Lower leg skin (tissue), 4 donors: ENCODE data around the gene RBM4B. TPM values are rescaled to one million over a fixed set of nuclear protein-coding genes. Genes with fewer than 3 reads are reported as not detected.

Source experiments
- DNase-seq, 2 donors: peaks; one replicate each; pipeline ENCODE4 v3.0.0-alpha.2; 2019; ENCODE audit warnings: low spot score in 2 of 2
- H3K4me3 ChIP-seq: fragments of 200-600 bp; sonication (generic); 2 replicates; pipeline ENCODE4 v1.5.1; 2017; ENCODE audit warnings: mild to moderate bottlenecking, low read depth; ENCODE audit not compliant: poor library complexity, severe bottlenecking
- CTCF ChIP-seq, 3 donors: fragments of 450-650 bp; IDR thresholded peaks; one replicate each; pipeline ENCODE4 v1.5.1; 2016; ENCODE audit warnings: antibody characterized with exemption in 3 of 3, mild to moderate bottlenecking in 3 of 3, moderate library complexity in 2 of 3
- POLR2A ChIP-seq, 2 donors: fragments of 450-650 bp; IDR thresholded peaks; one replicate each; pipeline ENCODE4 v1.6.1; 2016 to 2017; ENCODE audit warnings: antibody characterized with exemption in 2 of 2, mild to moderate bottlenecking in 1 of 2, moderate library complexity in 1 of 2
- WGBS, 2 donors: methylation state at CpG; one replicate each; pipeline ENCODE4 v1.1.5; 2018; 5-methylcytosine and 5-hydroxymethylcytosine counted together
- intact Hi-C: fragments of 100-400 bp; cut with DNase I; formaldehyde crosslinking; loops from one replicate; pipeline ENCODE4 v1.15.0; 2023; ENCODE audit warnings: low total_unique reads
- total RNA-seq, 4 donors: library from RNA; depleted of rRNA; stranded (reverse); fragments of >200 nt; gene quantifications; one replicate each; pipeline ENCODE4 v1.1.0, GENCODE V29; 2016

Gene RBM4B
- total RNA-seq, 4 donors from 2014 or later: 8.6 to 18.0 (median 12.2) TPM

- peak; percentile 71 to 96 for DNase-seq
- WGBS, 2 donors: 0 to 1% methylated on average over 37 to 38 of the region's 38 CpGs
- intact Hi-C loops: no loop called here
- TF ChIP-seq POLR2A (IDR thresholded peaks at IDR 0.05) (no peak), CTCF (IDR thresholded peaks at IDR 0.05) (no peak)
- peak overlapping the region; percentile 82 for H3K4me3 ChIP-seq
Observed at GRCh38 chr11:66617155-66617834, 60.4 kb downstream of the RBM4B start.

GRCh38 chr11:66616379-66617154 is 61.1 kb downstream of the RBM4B start, which contains the start of gene RBM14:
Gene RBM14, plus strand, starts transcription at chr11:66616630. Its CDS starts 91 bp downstream, at chr11:66616721.
- H3K4me3 ChIP-seq: peak within 1 kb of the TSS; percentile 82
- TF ChIP-seq POLR2A (IDR thresholded peaks at IDR 0.05): peak in 1 of 2 donors; percentile 99
- no peak for TF ChIP-seq CTCF (IDR thresholded peaks at IDR 0.05)
- intact Hi-C loops: no loop called here
- WGBS, 2 donors: 0 to 1% methylated on average over 49 to 57 of the region's 90 CpGs
- DNase-seq: peak; percentile 98 to 100

Other genes starting within 250 kb of the RBM4B start
- gene MRPL11, start 239.0 kb downstream of the RBM4B start, total RNA-seq: 10 to 100 TPM; 30.6 to 41.1 (median 36.2) TPM
- 10 to 100 TPM; 14.3 to 22.0 (median 17.1) TPM for gene PELI3, start 211.0 kb downstream of the RBM4B start, total RNA-seq
- gene DPP3, start 197.5 kb downstream of the RBM4B start, total RNA-seq: 10 to 100 TPM; 15.5 to 48.5 (median 20.1) TPM
- gene BBS1, start 167.3 kb downstream of the RBM4B start, total RNA-seq: 10 to 100 TPM; 27.4 to 51.6 (median 37.1) TPM
- gene ZDHHC24, start 131.8 kb downstream of the RBM4B start, total RNA-seq: 10 to 100 TPM in 3 of 4 donors, 1 to 10 TPM in 1; 9.9 to 18.0 (median 14.7) TPM
- gene ACTN3, start 131.0 kb downstream of the RBM4B start, total RNA-seq: not detected
- gene CTSF, start 109.3 kb downstream of the RBM4B start, total RNA-seq: 100 to 1,000 TPM in 2 of 4 donors, 10 to 100 TPM in 2; 96.4 to 120 (median 103) TPM
- gene CCDC87, start 84.8 kb downstream of the RBM4B start, total RNA-seq: under 1 TPM; 0.11 to 0.42 (median 0.25) TPM
- gene CCS, start 84.7 kb downstream of the RBM4B start, total RNA-seq: 10 to 100 TPM; 13.7 to 24.2 (median 15.2) TPM
- 10 to 100 TPM; 35.8 to 47.4 (median 44.6) TPM for gene RBM14, start 61.3 kb downstream of the RBM4B start, total RNA-seq
- 10 to 100 TPM; 59.2 to 96.6 (median 76.0) TPM for gene RBM4, start 39.2 kb downstream of the RBM4B start, total RNA-seq
- gene SPTBN2, start 51.3 kb upstream of the RBM4B start, total RNA-seq: 100 to 1,000 TPM; 435 to 663 (median 597) TPM
- gene RCE1, start 165.6 kb upstream of the RBM4B start, total RNA-seq: 10 to 100 TPM; 23.8 to 32.8 (median 29.7) TPM
- 10 to 100 TPM in 3 of 4 donors, 1 to 10 TPM in 1; 5.5 to 14.1 (median 10.3) TPM for gene LRFN4, start 179.2 kb upstream of the RBM4B start, total RNA-seq